ENCODE results near the gene SEL1L3.

DNA sequence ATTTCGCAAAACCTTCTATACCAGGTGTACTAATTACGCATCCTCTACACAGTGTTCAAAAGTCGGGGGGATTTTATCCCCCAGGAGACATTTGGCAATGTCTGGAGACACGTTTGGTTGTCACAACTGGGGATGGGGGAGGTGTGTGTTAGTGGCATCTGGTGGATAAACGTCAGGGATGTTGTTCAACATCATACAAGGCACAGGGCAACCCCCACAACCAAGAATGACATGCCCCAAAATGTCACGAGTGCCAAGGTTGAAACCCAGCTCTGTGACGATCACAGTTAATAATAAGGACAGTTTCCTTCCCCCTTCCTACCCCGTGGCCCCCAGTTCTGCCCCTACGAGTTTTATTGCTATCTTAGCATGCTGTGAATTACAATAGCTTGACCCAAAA, 15.9 kb upstream of the SEL1L3 start:
- TF ChIP-seq, protein P1, sequence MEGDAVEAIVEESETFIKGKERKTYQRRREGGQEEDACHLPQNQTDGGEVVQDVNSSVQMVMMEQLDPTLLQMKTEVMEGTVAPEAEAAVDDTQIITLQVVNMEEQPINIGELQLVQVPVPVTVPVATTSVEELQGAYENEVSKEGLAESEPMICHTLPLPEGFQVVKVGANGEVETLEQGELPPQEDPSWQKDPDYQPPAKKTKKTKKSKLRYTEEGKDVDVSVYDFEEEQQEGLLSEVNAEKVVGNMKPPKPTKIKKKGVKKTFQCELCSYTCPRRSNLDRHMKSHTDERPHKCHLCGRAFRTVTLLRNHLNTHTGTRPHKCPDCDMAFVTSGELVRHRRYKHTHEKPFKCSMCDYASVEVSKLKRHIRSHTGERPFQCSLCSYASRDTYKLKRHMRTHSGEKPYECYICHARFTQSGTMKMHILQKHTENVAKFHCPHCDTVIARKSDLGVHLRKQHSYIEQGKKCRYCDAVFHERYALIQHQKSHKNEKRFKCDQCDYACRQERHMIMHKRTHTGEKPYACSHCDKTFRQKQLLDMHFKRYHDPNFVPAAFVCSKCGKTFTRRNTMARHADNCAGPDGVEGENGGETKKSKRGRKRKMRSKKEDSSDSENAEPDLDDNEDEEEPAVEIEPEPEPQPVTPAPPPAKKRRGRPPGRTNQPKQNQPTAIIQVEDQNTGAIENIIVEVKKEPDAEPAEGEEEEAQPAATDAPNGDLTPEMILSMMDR (IDR thresholded peaks at IDR 0.05), result no peak
- TF ChIP-seq POLR2AphosphoS5 (IDR thresholded peaks at IDR 0.05; ENCODE audit: insufficient read depth in 1 of 2, low read depth in 1 of 2) (no peak), POLR2A (IDR thresholded peaks at IDR 0.05) (no peak)
